SK-N-SH (cell line): ENCODE results near the gene KREMEN2.

Experiments used
- CHD2 ChIP-seq: fragments of 150-350 bp; IDR thresholded peaks from 2 replicates; pipeline ENCODE4 v1.6.1; 2018; ENCODE audit warnings: low read length; ENCODE audit not compliant: partially characterized antibody
- EP300 ChIP-seq, 2 experiments: IDR thresholded peaks; 2 replicates each; pipeline versions ENCODE4 v1.4.0 to v1.6.1; 2012; ENCODE audit warnings: borderline replicate concordance in 1 of 2, low read depth in 1 of 2, low read length in 1 of 2
- FOXJ3 ChIP-seq: sonication (generic); formaldehyde crosslinking; IDR thresholded peaks from 2 replicates; pipeline ENCODE4 v1.5.1; 2020; ENCODE audit warnings: mild to moderate bottlenecking, missing genetic modification reagents
- FOXM1 ChIP-seq: IDR thresholded peaks from 2 replicates; pipeline ENCODE4 v1.4.0; 2012; ENCODE audit warnings: low read depth, mild to moderate bottlenecking
- GABPA ChIP-seq: IDR thresholded peaks from 2 replicates; pipeline ENCODE4 v1.4.0; 2012; ENCODE audit warnings: low read depth, mild to moderate bottlenecking
- NRF1 ChIP-seq: IDR thresholded peaks from 2 replicates; pipeline ENCODE4 v1.6.1; 2012; ENCODE audit warnings: low read depth, mild to moderate bottlenecking, low read length
- POLR2AphosphoS5 ChIP-seq: IDR thresholded peaks from 2 replicates; pipeline ENCODE4 v1.6.1; 2012; ENCODE audit warnings: low read depth, low read length
- RCOR1 ChIP-seq: fragments of 150-350 bp; IDR thresholded peaks from 2 replicates; pipeline ENCODE4 v1.6.1; 2017; ENCODE audit warnings: antibody characterized with exemption, low read length
- TAF1 ChIP-seq: IDR thresholded peaks from 2 replicates; pipeline ENCODE4 v1.6.1; 2012; ENCODE audit warnings: low read depth, mild to moderate bottlenecking, low read length, moderate library complexity, borderline replicate concordance
- TCF12 ChIP-seq: IDR thresholded peaks from 2 replicates; pipeline ENCODE4 v1.4.0; 2012
- TF ChIP-seq, protein P1 (sequence below): fragments of 200-600 bp; sonication (generic); IDR thresholded peaks from 2 replicates; pipeline ENCODE4 v1.6.1; 2017; ENCODE audit warnings: antibody characterized with exemption, mild to moderate bottlenecking, moderate library complexity
- TF ChIP-seq, protein P2 (sequence below): fragments of 150-350 bp; IDR thresholded peaks from 2 replicates; pipeline ENCODE4 v1.6.1; 2017; ENCODE audit warnings: antibody characterized with exemption, low read length, low read depth, borderline replicate concordance
- TF ChIP-seq, protein P3 (sequence below): IDR thresholded peaks from 2 replicates; pipeline ENCODE4 v1.4.0; 2012; ENCODE audit warnings: low read depth, borderline replicate concordance

DNA sequence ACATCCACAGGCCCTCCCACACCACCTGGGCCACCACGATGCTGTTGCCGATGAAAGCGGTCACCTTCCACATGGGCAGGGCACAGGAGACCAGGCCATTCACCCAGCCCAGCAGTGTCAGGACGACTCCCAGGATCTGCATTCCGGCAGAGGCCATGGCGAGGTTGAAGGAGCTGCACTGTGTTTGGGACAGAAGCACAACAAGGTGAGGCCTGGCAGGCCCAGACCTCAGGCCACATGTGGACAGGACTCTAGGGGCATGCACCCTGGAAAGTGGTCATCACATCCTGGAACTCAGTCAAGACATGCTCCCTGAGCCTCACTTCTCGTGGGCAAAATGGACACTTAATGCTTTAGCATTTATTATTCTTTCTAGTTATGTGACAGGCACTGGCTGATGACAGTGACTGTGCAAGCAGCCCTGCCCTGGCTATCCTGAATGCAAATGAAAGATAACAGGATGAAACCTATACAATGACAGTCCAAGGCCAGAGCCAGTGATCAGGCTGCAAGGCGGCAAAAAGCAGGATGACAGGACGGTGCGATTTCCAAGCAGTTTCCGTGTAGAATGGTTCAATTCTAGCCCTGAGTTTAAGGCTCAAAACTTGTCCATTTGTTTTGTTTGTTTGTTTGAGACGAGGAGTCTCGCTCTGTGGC lies 51.9 kb downstream of the KREMEN2 start:
- TF ChIP-seq, protein P1, sequence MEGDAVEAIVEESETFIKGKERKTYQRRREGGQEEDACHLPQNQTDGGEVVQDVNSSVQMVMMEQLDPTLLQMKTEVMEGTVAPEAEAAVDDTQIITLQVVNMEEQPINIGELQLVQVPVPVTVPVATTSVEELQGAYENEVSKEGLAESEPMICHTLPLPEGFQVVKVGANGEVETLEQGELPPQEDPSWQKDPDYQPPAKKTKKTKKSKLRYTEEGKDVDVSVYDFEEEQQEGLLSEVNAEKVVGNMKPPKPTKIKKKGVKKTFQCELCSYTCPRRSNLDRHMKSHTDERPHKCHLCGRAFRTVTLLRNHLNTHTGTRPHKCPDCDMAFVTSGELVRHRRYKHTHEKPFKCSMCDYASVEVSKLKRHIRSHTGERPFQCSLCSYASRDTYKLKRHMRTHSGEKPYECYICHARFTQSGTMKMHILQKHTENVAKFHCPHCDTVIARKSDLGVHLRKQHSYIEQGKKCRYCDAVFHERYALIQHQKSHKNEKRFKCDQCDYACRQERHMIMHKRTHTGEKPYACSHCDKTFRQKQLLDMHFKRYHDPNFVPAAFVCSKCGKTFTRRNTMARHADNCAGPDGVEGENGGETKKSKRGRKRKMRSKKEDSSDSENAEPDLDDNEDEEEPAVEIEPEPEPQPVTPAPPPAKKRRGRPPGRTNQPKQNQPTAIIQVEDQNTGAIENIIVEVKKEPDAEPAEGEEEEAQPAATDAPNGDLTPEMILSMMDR: no peak
- TF ChIP-seq POLR2AphosphoS5 (no peak), NRF1 (no peak), CHD2 (no peak), RCOR1 (no peak), TAF1 (no peak), FOXJ3 (CRISPR knock-in tag) (no peak), EP300 (IDR thresholded peaks at IDR 0.05; ENCODE audit: borderline replicate concordance in 1 of 2, low read depth in 1 of 2, low read length in 1 of 2) (no peak), GABPA (no peak), FOXM1 (no peak), TCF12 (no peak)
- TF ChIP-seq, protein P2, sequence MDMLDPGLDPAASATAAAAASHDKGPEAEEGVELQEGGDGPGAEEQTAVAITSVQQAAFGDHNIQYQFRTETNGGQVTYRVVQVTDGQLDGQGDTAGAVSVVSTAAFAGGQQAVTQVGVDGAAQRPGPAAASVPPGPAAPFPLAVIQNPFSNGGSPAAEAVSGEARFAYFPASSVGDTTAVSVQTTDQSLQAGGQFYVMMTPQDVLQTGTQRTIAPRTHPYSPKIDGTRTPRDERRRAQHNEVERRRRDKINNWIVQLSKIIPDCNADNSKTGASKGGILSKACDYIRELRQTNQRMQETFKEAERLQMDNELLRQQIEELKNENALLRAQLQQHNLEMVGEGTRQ: no peak
- TF ChIP-seq, protein P3, sequence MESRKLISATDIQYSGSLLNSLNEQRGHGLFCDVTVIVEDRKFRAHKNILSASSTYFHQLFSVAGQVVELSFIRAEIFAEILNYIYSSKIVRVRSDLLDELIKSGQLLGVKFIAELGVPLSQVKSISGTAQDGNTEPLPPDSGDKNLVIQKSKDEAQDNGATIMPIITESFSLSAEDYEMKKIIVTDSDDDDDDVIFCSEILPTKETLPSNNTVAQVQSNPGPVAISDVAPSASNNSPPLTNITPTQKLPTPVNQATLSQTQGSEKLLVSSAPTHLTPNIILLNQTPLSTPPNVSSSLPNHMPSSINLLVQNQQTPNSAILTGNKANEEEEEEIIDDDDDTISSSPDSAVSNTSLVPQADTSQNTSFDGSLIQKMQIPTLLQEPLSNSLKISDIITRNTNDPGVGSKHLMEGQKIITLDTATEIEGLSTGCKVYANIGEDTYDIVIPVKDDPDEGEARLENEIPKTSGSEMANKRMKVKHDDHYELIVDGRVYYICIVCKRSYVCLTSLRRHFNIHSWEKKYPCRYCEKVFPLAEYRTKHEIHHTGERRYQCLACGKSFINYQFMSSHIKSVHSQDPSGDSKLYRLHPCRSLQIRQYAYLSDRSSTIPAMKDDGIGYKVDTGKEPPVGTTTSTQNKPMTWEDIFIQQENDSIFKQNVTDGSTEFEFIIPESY: no peak
